IgD-negative memory B cell (primary cell): ENCODE data around the gene OST4. TPM values are rescaled to one million over a fixed set of nuclear protein-coding genes. Genes with fewer than 3 reads are reported as not detected.

Source experiments
- H3K27ac Mint-ChIP-seq, 3 donors: one replicate each; pipeline ENCODE4 v1.8.0; 2020 to 2022; ENCODE audit warnings: mild to moderate bottlenecking in 3 of 3, mixed read lengths in 3 of 3, moderate library complexity in 1 of 3
- H3K27me3 Mint-ChIP-seq: one replicate; pipeline ENCODE4 v1.8.0; 2021; ENCODE audit warnings: mixed read lengths
- H3K36me3 Mint-ChIP-seq: one replicate; pipeline ENCODE4 v1.8.0; 2020; ENCODE audit warnings: mild to moderate bottlenecking, mixed read lengths
- H3K4me1 Mint-ChIP-seq, 3 donors: one replicate each; pipeline ENCODE4 v1.8.0; 2020 to 2022; ENCODE audit warnings: mixed read lengths in 3 of 3, mild to moderate bottlenecking in 1 of 3
- H3K4me3 Mint-ChIP-seq, 4 donors: one replicate each; pipeline ENCODE4 v1.8.0; 2020 to 2022; ENCODE audit warnings: mild to moderate bottlenecking in 4 of 4, mixed read lengths in 4 of 4, moderate library complexity in 3 of 4
- H3K9me3 Mint-ChIP-seq, 3 donors: one replicate each; pipeline ENCODE4 v1.8.0; 2020 to 2021; ENCODE audit warnings: mixed read lengths in 3 of 3, mild to moderate bottlenecking in 1 of 3
- polyA plus RNA-seq: library from polyadenylated mRNA; unstranded; fragments of 300-500 nt; fragmentation: Illumina TruSeq; gene quantifications from one replicate; pipeline ENCODE4 v1.2.3, GENCODE V29; 2021

The OST4 gene
- polyA plus RNA-seq, 1 donor from 2014 or later, result 723 TPM

DNA sequence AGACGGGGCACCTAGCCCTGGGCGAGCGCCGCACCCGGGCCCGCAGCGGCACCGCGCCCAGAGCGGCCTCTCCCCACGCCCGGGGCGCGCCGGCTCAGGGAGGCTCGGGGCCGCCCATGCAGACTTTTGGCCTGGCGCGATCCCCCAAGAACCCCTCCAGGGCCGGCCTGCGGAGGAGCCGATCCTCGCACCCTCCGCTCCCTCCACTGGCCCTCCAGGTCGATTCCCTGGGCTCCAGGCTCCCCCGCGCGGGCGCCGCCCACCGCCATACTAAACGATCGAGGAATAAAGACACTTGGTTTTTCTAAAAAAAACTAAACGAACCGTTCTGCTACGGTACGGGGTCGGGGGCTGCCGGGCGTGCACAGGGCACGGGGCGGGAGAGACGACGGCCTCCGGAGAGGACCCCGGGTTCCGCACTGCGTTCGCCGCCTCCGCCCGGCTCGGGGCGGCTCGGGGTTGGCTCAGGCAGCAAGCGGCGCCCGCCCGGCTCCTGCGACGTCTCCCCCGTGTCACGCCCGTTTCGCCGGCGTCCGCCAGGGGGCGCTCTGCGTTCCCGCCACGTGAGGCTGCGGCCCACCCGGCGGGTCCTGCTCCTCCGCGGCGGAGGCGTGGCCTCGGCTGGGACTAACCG is 14.8 kb upstream of the OST4 start:
- H3K4me3 Mint-ChIP-seq, result peak overlapping the region; percentile 85 to 94 (median 88)
- H3K9me3 Mint-ChIP-seq, result no peaks in the 10 kb centered on the region
- no peaks in the 10 kb centered on the region for H3K36me3 Mint-ChIP-seq
- peak overlapping the region in 2 of 3 donors; percentile 82 to 88 for H3K27ac Mint-ChIP-seq
- no peaks in the 10 kb centered on the region for H3K27me3 Mint-ChIP-seq
- H3K4me1 Mint-ChIP-seq, result peaks cover 7 to 13% (median 13%) of the 10 kb centered on the region in 3 donors

DNA sequence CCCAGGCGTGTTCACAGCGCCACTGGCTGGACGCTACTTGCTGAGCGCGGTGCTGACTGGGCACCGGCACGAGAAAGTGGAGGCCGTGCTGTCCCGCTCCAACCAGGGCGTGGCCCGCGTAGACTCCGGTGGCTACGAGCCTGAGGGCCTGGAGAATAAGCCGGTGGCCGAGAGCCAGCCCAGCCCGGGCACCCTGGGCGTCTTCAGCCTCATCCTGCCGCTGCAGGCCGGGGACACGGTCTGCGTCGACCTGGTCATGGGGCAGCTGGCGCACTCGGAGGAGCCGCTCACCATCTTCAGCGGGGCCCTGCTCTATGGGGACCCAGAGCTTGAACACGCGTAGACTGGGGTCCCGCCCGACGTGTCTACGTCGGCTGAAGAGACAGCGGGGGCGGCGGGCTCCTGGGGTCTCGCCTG is 14.2 kb upstream of the OST4 start:
- H3K4me3 Mint-ChIP-seq, result peak overlapping the region; percentile 83 to 94 (median 87)
- no peaks in the 10 kb centered on the region for H3K36me3 Mint-ChIP-seq
- H3K27ac Mint-ChIP-seq, result peak overlapping the region in 1 of 3 donors; percentile 82
- H3K4me1 Mint-ChIP-seq, result peaks cover 10 to 18% (median 17%) of the 10 kb centered on the region in 3 donors
- no peaks in the 10 kb centered on the region for H3K27me3 Mint-ChIP-seq
- H3K9me3 Mint-ChIP-seq, result no peaks in the 10 kb centered on the region

DNA sequence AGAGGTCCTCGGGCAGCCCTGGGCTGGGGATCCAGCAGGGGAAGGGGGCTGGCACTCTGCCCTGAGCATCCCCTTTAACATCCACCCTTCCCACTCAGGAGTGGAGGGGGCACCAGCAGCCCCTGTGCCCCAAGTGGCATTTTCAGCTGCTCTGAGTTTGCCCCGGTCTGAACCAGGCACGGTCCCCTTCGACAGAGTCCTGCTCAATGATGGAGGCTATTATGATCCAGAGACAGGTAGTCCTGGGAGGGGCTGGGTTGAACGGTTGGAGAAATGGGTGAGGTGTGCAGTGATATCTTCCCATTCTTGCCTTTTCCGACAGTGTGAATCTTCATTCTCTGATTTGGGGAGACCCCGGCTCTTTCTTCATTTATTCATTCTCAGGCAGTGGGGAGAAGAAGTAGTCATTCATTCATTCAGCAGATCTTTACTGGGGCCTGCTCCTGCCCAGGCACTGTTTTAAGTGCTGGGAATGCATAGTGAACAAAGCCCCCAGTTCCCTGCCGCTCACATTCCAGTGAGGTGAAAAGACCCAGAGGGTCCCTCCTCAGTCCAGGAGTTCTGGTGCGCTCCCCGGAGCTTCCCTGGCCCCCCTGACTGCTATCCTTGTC is 13.7 kb upstream of the OST4 start:
- no peaks in the 10 kb centered on the region for H3K27me3 Mint-ChIP-seq
- H3K4me1 Mint-ChIP-seq, result peaks cover 10 to 18% (median 17%) of the 10 kb centered on the region in 3 donors
- H3K36me3 Mint-ChIP-seq, result no peaks in the 10 kb centered on the region
- peak overlapping the region in 1 of 3 donors; percentile 82 for H3K27ac Mint-ChIP-seq
- H3K4me3 Mint-ChIP-seq, result peak overlapping the region; percentile 83 to 94 (median 87)
- no peaks in the 10 kb centered on the region for H3K9me3 Mint-ChIP-seq

DNA sequence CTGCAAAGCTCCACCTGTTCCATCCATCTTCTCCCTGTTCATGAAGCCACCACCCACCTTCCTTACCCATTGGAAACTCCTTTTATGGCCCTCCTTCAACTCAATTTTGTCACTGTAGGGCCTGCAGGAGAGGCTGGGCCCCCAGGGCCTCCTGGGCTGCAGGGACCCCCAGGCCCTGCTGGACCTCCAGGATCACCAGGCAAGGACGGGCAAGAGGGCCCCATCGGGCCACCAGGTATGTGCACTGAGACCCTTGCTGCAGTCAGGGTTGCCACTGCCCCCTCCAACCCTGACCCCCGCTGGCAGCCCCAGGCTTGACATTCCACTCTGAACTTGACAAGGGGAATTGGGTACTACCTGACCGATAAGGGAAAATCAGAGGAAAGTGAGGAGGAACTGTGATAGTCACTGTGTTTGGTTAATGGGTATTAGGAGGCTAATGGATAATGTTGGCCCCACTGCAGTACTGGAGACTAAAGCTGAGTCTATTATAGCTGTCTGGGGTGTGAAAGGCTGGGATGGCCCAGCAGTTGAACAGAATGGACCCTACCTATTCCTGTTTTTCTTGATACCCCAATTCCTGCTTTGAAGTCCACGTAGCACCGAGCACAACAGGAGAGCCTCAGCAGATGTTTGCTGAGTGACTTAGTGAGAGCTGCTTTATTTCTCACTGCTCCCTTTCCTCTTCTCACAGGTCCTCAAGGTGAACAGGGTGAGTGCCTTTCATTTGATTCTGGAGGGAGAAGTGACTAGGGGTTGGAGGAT is 13.0 kb upstream of the OST4 start:
- H3K4me1 Mint-ChIP-seq, result peaks cover 10 to 18% (median 17%) of the 10 kb centered on the region in 3 donors
- H3K27me3 Mint-ChIP-seq, result no peaks in the 10 kb centered on the region
- peak overlapping the region in 3 of 4 donors; percentile 58 to 89 (median 68) for H3K4me3 Mint-ChIP-seq
- H3K9me3 Mint-ChIP-seq, result no peaks in the 10 kb centered on the region
- no peaks in the 10 kb centered on the region for H3K36me3 Mint-ChIP-seq
- peak overlapping the region in 1 of 3 donors; percentile 82 for H3K27ac Mint-ChIP-seq

DNA sequence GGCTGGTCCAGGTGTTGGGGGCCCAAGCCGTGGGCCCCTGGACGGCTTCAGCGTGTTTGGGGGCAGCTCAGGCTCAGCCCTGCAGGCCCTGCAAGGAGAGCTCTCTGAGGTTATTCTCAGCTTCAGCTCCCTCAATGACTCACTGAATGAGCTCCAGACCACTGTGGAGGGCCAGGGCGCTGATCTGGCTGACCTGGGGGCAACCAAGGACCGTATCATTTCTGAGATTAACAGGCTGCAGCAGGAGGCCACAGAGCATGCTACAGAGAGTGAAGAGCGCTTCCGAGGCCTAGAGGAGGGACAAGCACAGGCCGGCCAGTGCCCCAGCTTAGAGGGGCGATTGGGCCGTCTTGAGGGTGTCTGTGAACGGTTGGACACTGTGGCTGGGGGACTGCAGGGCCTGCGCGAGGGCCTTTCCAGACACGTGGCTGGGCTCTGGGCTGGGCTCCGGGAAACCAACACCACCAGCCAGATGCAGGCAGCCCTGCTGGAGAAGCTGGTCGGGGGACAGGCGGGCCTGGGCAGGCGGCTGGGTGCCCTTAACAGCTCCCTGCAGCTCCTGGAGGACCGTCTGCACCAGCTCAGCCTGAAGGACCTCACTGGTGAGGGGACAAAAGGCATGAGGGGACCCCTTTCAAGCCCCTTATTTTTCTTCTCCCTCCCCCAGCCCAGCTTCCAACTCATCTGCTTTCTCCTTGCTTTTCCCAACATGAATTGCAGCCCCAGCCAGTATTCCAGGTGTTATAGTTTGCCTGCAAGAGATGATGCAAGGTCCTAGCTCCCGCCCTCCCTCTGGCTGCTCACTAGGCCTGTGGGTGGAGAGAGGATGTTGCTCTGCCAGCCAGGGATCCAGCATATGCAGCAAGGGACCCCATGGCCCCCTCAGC is 12.2 kb upstream of the OST4 start:
- Mint-ChIP-seq H3K27ac (peak overlapping the region in 1 of 3 donors; percentile 39), H3K9me3 (no peaks in the 10 kb centered on the region), H3K4me3 (peak overlapping the region in 2 of 4 donors; percentile 70 to 89), H3K27me3 (no peaks in the 10 kb centered on the region), H3K36me3 (no peaks in the 10 kb centered on the region), H3K4me1 (peaks cover 10 to 18% (median 17%) of the 10 kb centered on the region in 3 donors)

DNA sequence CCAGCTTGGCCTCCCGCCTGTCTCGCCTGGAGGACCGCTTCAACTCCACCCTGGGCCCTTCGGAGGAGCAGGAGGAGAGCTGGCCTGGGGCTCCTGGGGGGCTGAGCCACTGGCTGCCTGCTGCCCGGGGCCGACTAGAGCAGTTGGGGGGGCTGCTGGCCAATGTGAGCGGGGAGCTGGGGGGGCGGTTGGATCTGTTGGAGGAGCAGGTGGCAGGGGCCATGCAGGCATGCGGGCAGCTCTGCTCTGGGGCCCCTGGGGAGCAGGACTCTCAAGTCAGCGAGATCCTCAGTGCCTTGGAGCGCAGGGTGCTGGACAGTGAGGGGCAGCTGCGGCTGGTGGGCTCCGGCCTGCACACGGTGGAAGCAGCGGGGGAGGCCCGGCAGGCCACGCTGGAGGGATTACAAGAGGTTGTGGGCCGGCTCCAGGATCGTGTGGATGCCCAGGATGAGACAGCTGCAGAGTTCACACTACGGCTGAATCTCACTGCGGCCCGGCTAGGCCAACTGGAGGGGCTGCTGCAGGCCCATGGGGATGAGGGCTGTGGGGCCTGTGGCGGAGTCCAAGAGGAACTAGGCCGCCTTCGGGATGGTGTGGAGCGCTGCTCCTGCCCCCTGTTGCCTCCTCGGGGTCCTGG is 11.4 kb upstream of the OST4 start:
- Mint-ChIP-seq H3K27ac (peak overlapping the region in 1 of 3 donors; percentile 39), H3K4me1 (peaks cover 10 to 18% (median 17%) of the 10 kb centered on the region in 3 donors), H3K27me3 (no peaks in the 10 kb centered on the region), H3K9me3 (no peaks in the 10 kb centered on the region), H3K36me3 (no peaks in the 10 kb centered on the region), H3K4me3 (no peak overlapping the region)

DNA sequence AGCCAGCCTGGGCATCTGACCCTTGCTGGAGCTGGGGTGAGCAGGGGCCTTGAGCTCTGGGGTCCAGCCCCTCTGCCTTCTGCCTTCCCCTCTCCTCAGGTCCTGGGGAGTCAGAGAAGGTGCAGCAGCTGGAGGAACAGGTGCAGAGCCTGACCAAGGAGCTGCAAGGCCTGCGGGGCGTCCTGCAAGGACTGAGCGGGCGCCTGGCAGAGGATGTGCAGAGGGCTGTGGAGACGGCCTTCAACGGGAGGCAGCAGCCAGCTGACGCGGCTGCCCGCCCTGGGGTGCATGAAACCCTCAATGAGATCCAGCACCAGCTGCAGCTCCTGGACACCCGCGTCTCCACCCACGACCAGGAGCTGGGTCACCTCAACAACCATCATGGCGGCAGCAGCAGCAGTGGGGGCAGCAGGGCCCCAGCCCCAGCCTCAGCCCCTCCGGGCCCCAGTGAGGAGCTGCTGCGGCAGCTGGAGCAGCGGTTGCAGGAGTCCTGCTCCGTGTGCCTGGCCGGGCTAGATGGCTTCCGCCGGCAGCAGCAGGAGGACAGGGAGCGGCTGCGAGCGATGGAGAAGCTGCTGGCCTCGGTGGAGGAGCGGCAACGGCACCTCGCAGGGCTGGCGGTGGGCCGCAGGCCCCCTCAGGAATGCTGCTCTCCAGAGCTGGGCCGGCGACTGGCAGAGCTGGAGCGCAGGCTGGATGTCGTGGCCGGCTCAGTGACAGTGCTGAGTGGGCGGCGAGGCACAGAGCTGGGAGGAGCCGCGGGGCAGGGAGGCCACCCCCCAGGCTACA is 10.7 kb upstream of the OST4 start:
- no peaks in the 10 kb centered on the region for H3K27me3 Mint-ChIP-seq
- peak overlapping the region in 2 of 3 donors; percentile 65 to 81 for H3K27ac Mint-ChIP-seq
- H3K4me3 Mint-ChIP-seq, result peak overlapping the region in 2 of 4 donors; percentile 67 to 73
- peaks cover 6 to 16% (median 16%) of the 10 kb centered on the region in 3 donors for H3K4me1 Mint-ChIP-seq
- H3K9me3 Mint-ChIP-seq, result no peaks in the 10 kb centered on the region
- no peaks in the 10 kb centered on the region for H3K36me3 Mint-ChIP-seq

DNA sequence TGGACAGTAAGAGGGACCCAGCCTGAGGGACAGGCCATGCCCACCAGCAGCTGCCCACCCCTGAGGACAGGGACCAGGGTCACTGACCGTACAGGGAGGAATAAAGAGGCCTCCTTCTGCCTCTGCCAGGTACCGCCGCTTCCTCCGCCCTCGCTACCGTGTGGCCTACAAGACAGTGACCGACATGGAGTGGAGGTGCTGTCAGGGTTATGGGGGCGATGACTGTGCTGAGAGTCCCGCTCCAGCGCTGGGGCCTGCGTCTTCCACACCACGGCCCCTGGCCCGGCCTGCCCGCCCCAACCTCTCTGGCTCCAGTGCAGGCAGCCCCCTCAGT is 9.1 kb upstream of the OST4 start:
- no peaks in the 10 kb centered on the region for H3K36me3 Mint-ChIP-seq
- no peak overlapping the region for H3K4me3 Mint-ChIP-seq
- no peaks in the 10 kb centered on the region for H3K9me3 Mint-ChIP-seq
- peaks cover 14 to 24% (median 19%) of the 10 kb centered on the region in 3 donors for H3K4me1 Mint-ChIP-seq
- H3K27ac Mint-ChIP-seq, result peak overlapping the region in 2 of 3 donors; percentile 16 to 65
- no peaks in the 10 kb centered on the region for H3K27me3 Mint-ChIP-seq

DNA sequence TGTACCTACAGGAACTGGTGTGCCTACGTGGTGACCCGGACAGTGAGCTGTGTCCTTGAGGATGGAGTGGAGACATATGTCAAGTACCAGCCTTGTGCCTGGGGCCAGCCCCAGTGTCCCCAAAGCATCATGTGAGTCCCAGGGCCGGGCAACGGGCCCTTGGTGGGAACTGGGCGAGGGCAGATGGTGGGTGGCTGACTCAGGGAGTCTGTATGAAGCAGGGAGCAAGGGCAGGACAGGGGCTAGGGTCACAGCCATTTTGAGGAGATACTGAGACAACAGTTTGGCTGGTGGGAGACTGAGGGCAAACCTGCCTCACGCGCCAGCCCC is 8.7 kb upstream of the OST4 start:
- Mint-ChIP-seq H3K27me3 (no peaks in the 10 kb centered on the region), H3K27ac (peak overlapping the region in 1 of 3 donors; percentile 59), H3K9me3 (no peaks in the 10 kb centered on the region), H3K4me3 (peak overlapping the region in 1 of 4 donors; percentile 23), H3K4me1 (peaks cover 19 to 24% (median 20%) of the 10 kb centered on the region in 3 donors), H3K36me3 (no peaks in the 10 kb centered on the region)

DNA sequence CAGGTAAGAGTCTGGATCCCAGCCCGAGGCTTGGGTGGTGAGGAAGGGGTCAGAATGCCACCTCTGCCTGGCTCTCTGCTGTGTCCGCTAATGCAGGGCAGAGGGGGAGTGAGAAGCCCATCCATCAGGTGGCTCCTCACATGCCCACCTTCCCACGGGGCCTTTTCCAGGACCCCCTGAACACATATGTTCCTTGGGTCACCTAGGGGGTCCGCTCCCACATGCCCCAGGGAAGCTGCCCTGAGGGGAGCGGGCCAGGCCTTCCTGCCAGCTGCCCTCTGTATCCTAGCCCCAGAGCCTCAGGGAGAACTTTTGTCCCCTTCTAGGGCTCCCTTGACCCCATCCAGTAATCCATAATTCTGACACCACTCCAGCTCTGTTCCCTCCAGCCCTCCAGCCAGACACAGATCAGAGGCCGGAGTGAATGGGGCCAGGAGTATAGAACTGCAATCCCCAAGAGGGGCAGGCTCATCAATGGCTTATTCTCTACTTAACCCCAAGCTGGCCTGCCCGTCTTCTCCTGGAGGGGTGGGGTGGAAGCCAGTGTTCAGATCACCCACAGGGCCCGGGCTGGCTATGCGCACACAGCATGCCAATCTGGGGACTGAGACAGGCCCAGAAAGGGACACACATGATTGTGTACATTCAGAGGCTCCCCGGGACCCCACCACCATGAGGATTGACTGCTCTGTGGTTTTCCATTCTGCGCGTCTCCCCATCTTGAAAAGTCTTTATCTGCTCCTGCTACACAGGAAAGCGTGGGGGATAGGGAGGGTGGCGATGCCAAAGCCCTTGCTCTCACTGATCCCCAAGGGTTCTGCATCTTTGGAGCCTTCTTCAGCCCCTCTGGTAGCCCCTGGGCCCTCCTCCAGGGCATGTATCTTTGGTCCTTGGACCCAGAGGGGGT is 8.0 kb upstream of the OST4 start:
- Mint-ChIP-seq H3K4me1 (peaks cover 23 to 31% (median 25%) of the 10 kb centered on the region in 3 donors), H3K27ac (peak overlapping the region in 2 of 3 donors; percentile 26 to 59)

DNA sequence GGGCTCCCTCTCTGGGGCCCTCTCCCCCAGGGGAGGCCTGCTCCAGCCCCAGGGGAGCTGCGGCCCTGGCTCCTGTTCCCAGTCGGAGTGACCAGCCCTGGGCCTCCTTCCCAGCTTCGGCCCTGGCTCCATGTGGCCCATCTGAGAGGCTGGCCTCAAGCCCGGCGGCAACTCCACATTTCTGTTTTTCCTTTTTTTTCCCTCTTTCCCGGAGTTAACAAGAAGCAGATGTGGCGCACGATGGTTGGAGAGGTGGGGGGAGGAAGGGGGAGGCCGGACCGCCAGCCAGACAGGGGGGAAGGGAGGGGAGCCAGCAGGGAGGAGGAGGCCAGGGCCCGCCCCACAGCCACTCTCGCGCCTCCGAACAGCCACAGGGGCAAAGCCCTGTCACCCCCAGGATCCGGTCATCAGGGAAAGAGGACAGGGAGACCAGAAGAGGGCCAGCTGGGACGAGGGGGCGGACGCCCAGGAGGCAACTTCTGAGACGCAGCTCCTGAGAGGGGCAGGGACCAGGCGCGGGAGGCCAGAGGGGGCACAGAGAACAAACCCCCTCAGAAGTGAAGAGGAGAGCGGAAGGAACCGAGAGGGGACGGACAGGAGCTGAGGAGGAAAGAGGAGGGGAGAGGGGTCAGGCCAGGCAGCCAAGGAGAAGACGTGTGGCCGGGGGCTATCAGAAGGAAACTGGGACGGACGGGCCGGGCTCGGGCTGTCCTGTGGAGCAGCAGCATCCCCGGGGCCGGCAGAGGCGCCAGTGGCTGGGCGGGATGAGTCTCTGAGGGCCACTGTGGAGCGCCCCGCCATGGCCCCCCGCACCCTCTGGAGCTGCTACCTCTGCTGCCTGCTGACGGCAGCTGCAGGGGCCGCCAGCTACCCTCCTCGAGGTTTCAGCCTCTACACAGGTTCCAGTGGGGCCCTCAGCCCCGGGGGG is 7.1 kb upstream of the OST4 start, which contains the start of gene EMILIN1:
TSS of gene EMILIN1 (plus strand) at position 349 of the 928 bp plus-strand sequence. CDS start at position 800, 451 bp downstream.
- peak within 1 kb of the TSS in 1 of 4 donors; percentile 17 for H3K4me3 Mint-ChIP-seq
- H3K4me1 Mint-ChIP-seq, result peaks cover 23 to 32% (median 30%) of the 10 kb centered on the region in 3 donors
- H3K36me3 Mint-ChIP-seq, result no peaks in the 10 kb centered on the region
- H3K27ac Mint-ChIP-seq, result peak within 1 kb of the TSS in 1 of 3 donors; percentile 64
- H3K27me3 Mint-ChIP-seq, result no peaks in the 10 kb centered on the region
- H3K9me3 Mint-ChIP-seq, result no peaks in the 10 kb centered on the region

More for the DNA sequence above, 8.0 kb upstream of the OST4 start:
- peak overlapping the region in 1 of 4 donors; percentile 23 for H3K4me3 Mint-ChIP-seq
- H3K9me3 Mint-ChIP-seq, result no peaks in the 10 kb centered on the region
- H3K36me3 Mint-ChIP-seq, result no peaks in the 10 kb centered on the region
- no peaks in the 10 kb centered on the region for H3K27me3 Mint-ChIP-seq

DNA sequence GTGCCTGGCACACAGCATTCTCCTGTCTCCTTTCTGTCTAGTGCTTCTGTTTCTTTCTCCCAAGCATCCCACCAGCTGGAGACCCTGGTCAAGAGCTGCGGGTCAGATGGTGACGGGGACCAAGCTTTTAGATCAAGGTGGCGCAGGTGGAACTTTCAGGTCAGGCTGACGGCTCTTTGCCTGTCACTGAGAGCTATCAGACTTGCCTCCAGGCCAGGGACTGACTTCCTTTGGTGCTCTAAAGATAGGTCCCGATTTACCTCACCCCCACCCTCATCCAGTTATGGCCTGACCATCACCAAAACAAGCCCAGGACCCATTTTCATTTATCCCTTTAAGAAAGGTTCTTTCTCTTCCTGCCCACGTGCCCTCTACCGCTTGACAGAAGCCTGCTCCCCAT is 5.8 kb upstream of the OST4 start:
- Mint-ChIP-seq H3K4me3 (peak overlapping the region in 2 of 4 donors; percentile 48 to 80), H3K27me3 (no peaks in the 10 kb centered on the region), H3K9me3 (no peaks in the 10 kb centered on the region), H3K4me1 (peaks cover 29 to 32% (median 31%) of the 10 kb centered on the region in 3 donors), H3K36me3 (no peaks in the 10 kb centered on the region), H3K27ac (peak overlapping the region in 2 of 3 donors; percentile 24 to 64)
